ENCODE measurements around the gene GALNT8.

DNA sequence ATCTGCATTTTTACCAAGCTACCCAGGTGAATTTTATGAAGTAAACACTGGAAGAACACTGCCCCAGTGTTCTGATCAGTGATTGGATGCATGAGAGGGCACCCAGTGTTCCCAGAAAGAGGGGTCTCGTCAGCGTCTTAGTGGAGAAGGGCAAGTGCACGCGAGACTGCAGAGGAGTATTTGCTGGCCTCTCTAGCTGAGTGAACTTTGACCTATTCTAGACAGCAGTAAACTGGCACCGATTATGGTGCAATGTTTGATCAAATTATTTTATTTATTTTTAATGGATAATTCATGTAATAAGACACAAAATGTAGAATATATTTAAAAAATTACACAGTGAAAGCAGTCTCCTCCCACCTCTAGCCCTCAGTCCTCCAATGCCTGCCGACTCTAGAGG is 5.3 kb upstream of the GALNT8 start:
- TF ChIP-seq POLR2A (IDR thresholded peaks at IDR 0.05) (no peak), CTCF (IDR thresholded peaks at IDR 0.05 in 4 of 5, conservative IDR thresholded peaks at IDR 0.05 in 1 of 5) (no peak)
